ENCODE results near the gene ALOXE3.

ALOXE3 gene

DNA sequence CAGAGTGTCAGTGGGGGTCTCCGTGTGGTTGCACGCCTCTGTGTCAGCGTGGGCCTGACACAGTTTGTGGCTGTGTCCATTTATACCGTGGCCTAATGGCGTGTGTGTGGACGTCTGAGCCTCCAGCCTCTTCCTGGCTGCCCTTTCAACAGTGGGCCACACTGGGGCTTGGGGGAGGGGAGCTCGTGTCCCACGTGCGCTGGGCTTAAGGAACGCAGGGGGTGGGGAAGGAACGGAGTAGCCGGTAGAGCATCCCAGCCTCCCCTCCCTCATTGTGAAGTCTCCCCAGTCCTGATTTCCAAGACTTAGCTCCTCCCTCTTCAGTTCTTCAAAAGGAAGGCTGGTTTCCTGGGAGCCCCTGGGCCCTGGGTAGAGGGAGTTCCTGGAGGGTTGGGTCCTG lies 15.1 kb upstream of the ALOXE3 start:
- no peak for DNase-seq (ENCODE audit: low read depth)
- no peak overlapping the region for H3K4me3 ChIP-seq (ENCODE audit: low read length)
- TF ChIP-seq, protein P1, sequence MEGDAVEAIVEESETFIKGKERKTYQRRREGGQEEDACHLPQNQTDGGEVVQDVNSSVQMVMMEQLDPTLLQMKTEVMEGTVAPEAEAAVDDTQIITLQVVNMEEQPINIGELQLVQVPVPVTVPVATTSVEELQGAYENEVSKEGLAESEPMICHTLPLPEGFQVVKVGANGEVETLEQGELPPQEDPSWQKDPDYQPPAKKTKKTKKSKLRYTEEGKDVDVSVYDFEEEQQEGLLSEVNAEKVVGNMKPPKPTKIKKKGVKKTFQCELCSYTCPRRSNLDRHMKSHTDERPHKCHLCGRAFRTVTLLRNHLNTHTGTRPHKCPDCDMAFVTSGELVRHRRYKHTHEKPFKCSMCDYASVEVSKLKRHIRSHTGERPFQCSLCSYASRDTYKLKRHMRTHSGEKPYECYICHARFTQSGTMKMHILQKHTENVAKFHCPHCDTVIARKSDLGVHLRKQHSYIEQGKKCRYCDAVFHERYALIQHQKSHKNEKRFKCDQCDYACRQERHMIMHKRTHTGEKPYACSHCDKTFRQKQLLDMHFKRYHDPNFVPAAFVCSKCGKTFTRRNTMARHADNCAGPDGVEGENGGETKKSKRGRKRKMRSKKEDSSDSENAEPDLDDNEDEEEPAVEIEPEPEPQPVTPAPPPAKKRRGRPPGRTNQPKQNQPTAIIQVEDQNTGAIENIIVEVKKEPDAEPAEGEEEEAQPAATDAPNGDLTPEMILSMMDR (conservative IDR thresholded peaks at IDR 0.05; ENCODE audit: low read depth, low read length), result no peak

DNA sequence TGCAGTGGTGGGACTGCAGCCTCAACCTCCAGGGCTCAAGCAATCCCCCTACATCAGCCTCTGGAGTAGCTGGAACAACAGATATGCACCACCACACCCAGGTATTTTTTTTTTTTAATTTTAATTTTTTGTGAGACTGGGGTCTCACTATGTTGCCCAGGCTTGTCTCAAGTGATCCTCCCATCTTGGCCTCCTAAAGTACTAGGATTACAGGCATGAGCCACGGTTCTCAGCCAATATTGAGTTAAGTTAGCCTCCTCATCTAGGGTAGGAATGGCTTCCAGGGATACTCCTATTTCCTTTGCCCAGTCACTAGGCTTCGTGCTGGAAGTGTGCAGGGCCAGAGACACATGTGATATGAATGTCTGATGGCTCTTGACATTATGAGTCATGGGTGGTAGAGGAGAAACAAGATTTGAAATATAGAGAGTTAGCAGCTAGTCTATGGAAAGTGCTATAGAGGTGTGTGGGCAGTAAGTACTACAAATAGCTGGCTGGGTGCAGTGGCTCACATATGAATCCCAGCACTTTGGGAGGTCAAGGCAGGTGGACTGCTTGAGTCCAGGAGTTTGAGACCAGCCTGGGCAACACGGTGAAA lies 13.6 kb upstream of the ALOXE3 start:
- DNase-seq (ENCODE audit: low read depth), result no peak
- no peak overlapping the region for H3K4me3 ChIP-seq (ENCODE audit: low read length)
- TF ChIP-seq, protein P1 (conservative IDR thresholded peaks at IDR 0.05; ENCODE audit: low read depth, low read length), result no peak

DNA sequence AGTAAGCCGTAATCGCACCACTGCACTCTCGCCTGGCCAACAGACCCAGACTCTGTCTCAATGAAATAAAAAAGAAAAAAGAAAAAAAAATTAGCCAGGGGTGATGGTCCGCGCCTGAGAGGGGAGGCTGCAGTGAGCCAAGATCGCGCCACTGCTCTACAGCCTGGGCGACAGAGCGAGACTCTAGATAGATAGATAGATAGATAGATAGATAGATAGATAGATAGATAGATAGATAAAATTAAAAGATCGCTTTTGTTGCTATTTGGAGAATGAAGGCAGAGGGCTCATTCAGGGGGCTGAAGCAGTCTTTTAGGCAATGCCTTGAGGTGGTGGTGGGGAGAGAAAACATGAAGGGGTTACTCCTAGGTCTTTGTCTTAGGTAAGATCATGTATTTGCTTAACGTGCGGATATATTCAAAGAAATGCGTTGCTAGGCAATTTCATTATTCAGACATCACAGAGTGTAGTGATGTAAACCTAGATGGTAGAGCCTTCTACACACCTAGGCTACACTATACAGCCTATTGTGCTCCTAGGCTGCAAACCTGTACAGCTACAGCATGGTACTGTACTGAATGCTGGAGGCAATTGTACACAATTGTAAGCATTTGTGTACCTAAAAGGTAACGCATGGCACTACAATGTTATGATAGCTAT lies 9.9 kb upstream of the ALOXE3 start:
- DNase-seq (ENCODE audit: low read depth), result no peak
- TF ChIP-seq, protein P1 (conservative IDR thresholded peaks at IDR 0.05; ENCODE audit: low read depth, low read length), result no peak
- H3K4me3 ChIP-seq (ENCODE audit: low read length), result no peak overlapping the region

DNA sequence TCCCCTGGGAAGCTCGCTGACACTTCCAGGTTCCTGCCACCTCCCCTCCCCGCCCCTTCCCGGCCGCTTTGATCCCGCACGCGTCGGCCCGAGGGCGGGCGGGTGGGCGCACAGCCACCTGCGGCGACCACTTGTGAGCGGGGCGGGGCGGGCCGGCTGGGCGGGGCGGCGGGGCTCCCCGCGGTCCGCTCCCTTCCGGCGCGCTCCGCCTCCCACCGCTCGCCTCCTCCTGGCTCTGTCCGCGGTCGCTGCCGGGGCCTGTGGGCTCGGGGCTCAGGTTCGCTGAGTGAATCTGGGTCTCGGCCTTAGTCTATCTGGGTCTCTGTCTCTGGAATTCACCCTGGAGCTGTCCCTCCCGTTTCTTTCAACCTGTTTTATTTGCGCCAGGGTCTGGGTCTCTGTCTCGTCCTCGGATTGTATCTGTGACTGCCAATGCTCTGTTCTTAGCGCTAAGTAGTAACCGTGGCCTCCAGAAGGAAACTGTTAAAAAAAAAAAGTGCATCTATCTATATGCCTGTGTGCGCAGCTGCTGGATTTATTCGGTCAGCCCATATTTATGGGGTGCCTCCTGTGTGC lies 8.3 kb upstream of the ALOXE3 start:
- no peak for DNase-seq (ENCODE audit: low read depth)
- TF ChIP-seq, protein P1 (conservative IDR thresholded peaks at IDR 0.05; ENCODE audit: low read depth, low read length), result no peak
- H3K4me3 ChIP-seq (ENCODE audit: low read length), result peak overlapping the region; percentile 78

DNA sequence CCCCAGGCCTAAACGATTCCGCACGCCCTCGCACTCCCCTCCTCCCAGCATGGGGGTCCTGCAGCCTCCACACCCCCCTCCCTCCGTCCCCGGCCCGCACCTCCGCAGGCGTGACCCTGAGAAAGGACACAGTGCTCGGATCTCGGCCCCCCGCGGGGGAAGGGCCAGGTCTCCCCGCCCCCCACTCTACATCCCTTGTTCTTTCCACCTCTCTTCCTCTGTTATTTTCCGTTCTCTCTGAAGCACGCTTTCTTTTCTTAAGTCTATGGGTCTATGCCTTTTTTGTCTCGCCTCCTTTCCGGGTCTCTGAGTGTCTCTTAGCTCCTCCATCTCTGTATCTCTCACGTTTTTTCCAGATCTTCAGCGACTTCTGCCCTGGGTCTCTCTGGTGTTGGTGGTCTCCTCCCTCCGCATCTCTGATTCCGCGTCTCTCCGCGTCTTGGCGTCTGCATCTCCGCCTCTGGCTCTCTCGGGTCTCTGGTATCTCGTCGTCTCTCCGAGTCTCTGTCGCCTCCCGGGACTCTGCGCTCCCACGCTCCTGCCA lies 7.7 kb upstream of the ALOXE3 start:
- no peak for DNase-seq (ENCODE audit: low read depth)
- TF ChIP-seq, protein P1 (conservative IDR thresholded peaks at IDR 0.05; ENCODE audit: low read depth, low read length), result no peak
- H3K4me3 ChIP-seq (ENCODE audit: low read length), result peak overlapping the region; percentile 78

DNA sequence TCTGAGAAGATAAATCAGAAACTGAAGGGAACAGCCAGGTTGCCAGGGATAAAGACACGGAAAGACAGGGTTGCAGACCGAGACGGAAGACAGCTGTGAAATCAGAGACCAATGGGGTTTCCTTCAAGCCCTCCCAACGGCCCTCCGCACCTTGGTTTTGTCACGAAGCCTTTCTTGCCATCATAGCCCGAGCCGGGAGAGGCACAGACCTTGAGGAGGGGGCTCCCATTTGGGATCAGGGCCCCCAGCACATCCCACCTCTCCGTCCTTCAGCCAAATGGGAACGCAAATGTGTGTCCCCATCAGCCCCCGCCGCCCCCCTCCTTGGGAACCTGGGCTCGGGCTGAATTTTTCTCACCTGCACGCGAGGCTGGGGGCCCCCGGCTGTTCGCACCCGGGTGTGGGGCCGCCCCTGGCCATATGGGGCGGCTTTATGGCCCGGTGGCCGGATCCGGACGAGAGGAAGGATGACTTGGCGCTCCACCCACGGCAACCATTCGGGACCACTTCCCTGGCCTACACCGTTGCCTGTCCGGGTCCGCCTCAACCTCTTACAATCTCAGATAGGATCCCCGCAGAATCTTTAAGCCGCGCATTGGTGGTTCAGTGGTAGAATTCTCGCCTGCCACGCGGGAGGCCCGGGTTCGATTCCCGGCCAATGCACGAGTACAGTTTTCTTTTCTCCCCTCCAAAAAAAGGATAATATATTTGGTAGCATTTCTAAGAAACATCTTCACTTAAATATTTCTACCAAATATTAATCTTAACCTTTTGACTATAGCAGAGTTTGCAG lies 7.0 kb upstream of the ALOXE3 start:
- peak overlapping the region; percentile 78 for H3K4me3 ChIP-seq (ENCODE audit: low read length)
- TF ChIP-seq, protein P1 (conservative IDR thresholded peaks at IDR 0.05; ENCODE audit: low read depth, low read length), result no peak
- DNase-seq (ENCODE audit: low read depth), result no peak

All from retinal pigment epithelial cell (primary cell).